Measurements from ENCODE around the gene KLK13. TPM values are rescaled to one million over a fixed set of nuclear protein-coding genes. Genes with fewer than 3 reads are reported as not detected.
A peak's percentile ranks its signal among the peaks of the same experiment; 100 is the strongest.

KLK13 gene
- total RNA-seq, 2 donors from 2014 or later = 0.42 to 3.4 TPM

GRCh38 chr19:51034704-51035103 is 30.2 kb downstream of the KLK13 start, which contains the start of gene KLK12:
Gene KLK12 (minus strand): TSS chr19:51035002. CDS start chr19:51034621, 381 bp downstream.
- no peaks in the 10 kb centered on the region for H3K36me3 Mint-ChIP-seq (ENCODE audit: low read depth)
- no peaks in the 10 kb centered on the region for H3K4me1 ChIP-seq (ENCODE audit: control insufficient read depth, insufficient read depth, low read length)
- H3K4me1 Mint-ChIP-seq = peaks cover 8% of the 10 kb centered on the region
- no peak within 1 kb of the TSS for H3K27ac ChIP-seq (ENCODE audit: low read depth, low read length)
- H3K9me3 Mint-ChIP-seq = no peaks in the 10 kb centered on the region
- TF ChIP-seq CTCF (conservative IDR thresholded peaks at IDR 0.05) = no peak
- WGBS, 2 experiments (ENCODE audit: insufficient coverage in 1 of 2, insufficient read length in 1 of 2) = 68 to 89% methylated on average over 7 to 10 of the region's 11 CpGs
- no peaks in the 10 kb centered on the region for H3K9me3 ChIP-seq (ENCODE audit: control insufficient read depth, low read length)
- H3K36me3 ChIP-seq (ENCODE audit: control insufficient read depth, insufficient read depth, low read length) = no peaks in the 10 kb centered on the region
- no peaks in the 10 kb centered on the region for H3K27me3 ChIP-seq (ENCODE audit: control insufficient read depth, insufficient read depth, low read length, poor library complexity, severe bottlenecking)
- H3K4me3 ChIP-seq (ENCODE audit: low read length) = no peak within 1 kb of the TSS
- peak; percentile 56 for DNase-seq
- H3K4me3 Mint-ChIP-seq = no peak within 1 kb of the TSS
- peaks cover 17% of the 10 kb centered on the region for H3K27me3 Mint-ChIP-seq (ENCODE audit: insufficient read depth)
- H3K9ac ChIP-seq (ENCODE audit: extremely low read depth, low read length, poor library complexity, severe bottlenecking) = no peak within 1 kb of the TSS
- no peak within 1 kb of the TSS for H3K27ac Mint-ChIP-seq

GRCh38 chr19:51031880-51032225 is 33.0 kb downstream of the KLK13 start:
- Histone ChIP-seq H3K9ac (ENCODE audit: extremely low read depth, low read length, poor library complexity, severe bottlenecking) (no peak overlapping the region), H3K4me3 (ENCODE audit: low read length) (no peak overlapping the region), H3K36me3 (ENCODE audit: control insufficient read depth, insufficient read depth, low read length) (no peaks in the 10 kb centered on the region), H3K9me3 (ENCODE audit: control insufficient read depth, low read length) (no peaks in the 10 kb centered on the region), H3K4me1 (ENCODE audit: control insufficient read depth, insufficient read depth, low read length) (no peaks in the 10 kb centered on the region), H3K27ac (ENCODE audit: low read depth, low read length) (no peak overlapping the region), H3K27me3 (ENCODE audit: control insufficient read depth, insufficient read depth, low read length, poor library complexity, severe bottlenecking) (no peaks in the 10 kb centered on the region)
- Mint-ChIP-seq H3K4me3 (no peak overlapping the region), H3K27me3 (ENCODE audit: insufficient read depth) (peaks cover 25% of the 10 kb centered on the region), H3K9me3 (no peaks in the 10 kb centered on the region), H3K27ac (no peak overlapping the region), H3K4me1 (peaks cover 14% of the 10 kb centered on the region), H3K36me3 (ENCODE audit: low read depth) (no peaks in the 10 kb centered on the region)
- no peak for TF ChIP-seq CTCF (conservative IDR thresholded peaks at IDR 0.05)
- 94 to 95% methylated on average over 18 to 28 of the region's 28 CpGs for WGBS, 2 experiments (ENCODE audit: insufficient coverage in 1 of 2, insufficient read length in 1 of 2)
- no peak for DNase-seq

- no peak for TF ChIP-seq CTCF (conservative IDR thresholded peaks at IDR 0.05)
- H3K36me3 ChIP-seq (ENCODE audit: control insufficient read depth, insufficient read depth, low read length) = no peaks in the 10 kb centered on the region
- H3K9ac ChIP-seq (ENCODE audit: extremely low read depth, low read length, poor library complexity, severe bottlenecking) = no peak overlapping the region
- Mint-ChIP-seq H3K4me3 (no peak overlapping the region), H3K27ac (no peak overlapping the region), H3K36me3 (ENCODE audit: low read depth) (no peaks in the 10 kb centered on the region), H3K27me3 (ENCODE audit: insufficient read depth) (peaks cover 28% of the 10 kb centered on the region), H3K9me3 (no peaks in the 10 kb centered on the region), H3K4me1 (peaks cover 13% of the 10 kb centered on the region)
- H3K4me1 ChIP-seq (ENCODE audit: control insufficient read depth, insufficient read depth, low read length) = no peaks in the 10 kb centered on the region
- no peak for DNase-seq
- H3K9me3 ChIP-seq (ENCODE audit: control insufficient read depth, low read length) = no peaks in the 10 kb centered on the region
- no peaks in the 10 kb centered on the region for H3K27me3 ChIP-seq (ENCODE audit: control insufficient read depth, insufficient read depth, low read length, poor library complexity, severe bottlenecking)
- 85 to 100% methylated on average over 3 to 6 of the region's 7 CpGs for WGBS, 2 experiments (ENCODE audit: insufficient coverage in 1 of 2, insufficient read length in 1 of 2)
- H3K4me3 ChIP-seq (ENCODE audit: low read length) = no peak overlapping the region
- H3K27ac ChIP-seq (ENCODE audit: low read depth, low read length) = no peak overlapping the region
Measured at GRCh38 chr19:51031220-51031879, 33.5 kb downstream of the KLK13 start.
